ENCODE data around the gene LRRC3C. TPM values are rescaled to one million over a fixed set of nuclear protein-coding genes. Genes with fewer than 3 reads are reported as not detected.
A peak's percentile ranks its signal among the peaks of the same experiment; 100 is the strongest.
"Not testable (repeated sequence)": the region's sequence is repeated elsewhere in the genome, so short reads cannot be mapped to it uniquely, and the experiment has no call there.

LRRC3C gene
- total RNA-seq, 1 experiment from 2014 or later = not detected

DNA sequence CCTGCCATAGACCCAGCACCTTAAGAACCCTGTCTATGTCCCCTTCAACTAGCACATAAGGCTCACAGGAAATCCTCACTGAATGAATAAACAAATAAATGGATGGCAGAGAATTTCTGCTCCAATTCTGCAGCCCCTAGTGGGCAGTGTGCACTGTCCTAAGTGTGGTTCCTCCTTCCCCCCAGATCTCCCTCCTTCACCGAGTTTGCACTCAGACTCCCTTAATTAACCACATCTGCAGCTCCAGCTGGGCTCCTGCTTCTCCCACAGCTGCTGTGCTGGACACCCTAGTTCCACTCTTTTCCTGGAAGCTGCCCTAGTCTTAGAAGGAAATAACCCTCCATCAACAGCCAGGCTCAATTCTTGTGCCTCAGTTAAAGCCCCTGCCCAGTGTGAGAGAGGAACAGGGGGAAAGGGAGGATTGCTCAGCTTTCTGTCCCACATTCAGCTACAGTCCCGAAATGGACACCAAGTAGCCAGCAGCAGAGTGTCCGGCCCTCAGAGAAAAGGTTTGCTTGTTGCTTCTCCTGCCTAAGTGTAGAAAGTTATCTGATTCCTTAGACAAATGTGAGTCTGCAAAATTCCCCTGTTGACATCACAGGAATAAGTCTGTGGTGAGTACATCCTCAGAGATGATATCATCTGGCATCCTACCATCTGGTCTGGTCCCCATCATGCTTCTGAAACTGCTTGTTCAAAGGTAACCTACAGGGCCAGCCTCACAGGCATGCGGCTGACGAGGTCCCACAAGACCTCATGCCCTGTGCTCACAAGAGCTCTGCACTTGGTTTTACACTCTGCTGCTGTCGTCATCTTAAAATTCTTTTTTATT, 12.3 kb downstream of the LRRC3C start:
- in situ Hi-C loops (cut with HindIII; ENCODE audit: low pct_unique_long_range_greater_than_20kb, low sequenced_read_pairs) = no loop called here
- DNase-seq (ENCODE audit: low read depth) = peak; percentile 40

DNA sequence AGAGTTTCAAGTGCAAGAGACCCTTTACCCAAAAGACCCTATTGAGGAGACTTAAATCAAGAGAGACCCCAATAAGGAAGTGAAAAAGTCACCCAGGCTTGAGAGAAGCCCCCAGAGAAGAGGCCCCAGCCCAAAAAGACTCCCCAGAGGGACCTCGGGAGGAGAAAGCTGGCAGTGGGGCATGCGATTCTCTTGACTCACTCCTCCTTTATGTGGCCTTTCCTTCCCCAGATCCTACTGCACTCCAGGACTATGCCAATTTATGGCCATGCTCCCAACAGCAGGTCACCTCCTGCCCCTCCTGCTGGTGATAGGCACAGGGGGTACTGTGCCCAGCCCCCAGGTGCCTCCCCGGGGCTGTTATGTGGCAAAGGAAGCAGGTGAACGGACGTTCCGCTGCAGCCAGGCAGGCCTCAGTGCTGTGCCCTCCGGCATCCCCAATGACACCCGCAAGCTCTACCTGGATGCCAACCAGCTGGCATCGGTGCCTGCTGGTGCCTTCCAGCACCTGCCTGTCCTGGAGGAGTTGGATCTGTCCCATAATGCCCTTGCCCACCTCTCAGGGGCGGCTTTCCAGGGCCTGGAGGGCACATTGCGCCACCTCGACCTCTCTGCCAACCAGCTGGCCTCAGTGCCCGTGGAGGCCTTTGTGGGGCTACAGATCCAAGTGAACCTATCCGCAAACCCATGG, 16.3 kb downstream of the LRRC3C start:
- in situ Hi-C loops (cut with HindIII; ENCODE audit: low pct_unique_long_range_greater_than_20kb, low sequenced_read_pairs) = no loop called here
- DNase-seq (ENCODE audit: low read depth) = no peak

DNA sequence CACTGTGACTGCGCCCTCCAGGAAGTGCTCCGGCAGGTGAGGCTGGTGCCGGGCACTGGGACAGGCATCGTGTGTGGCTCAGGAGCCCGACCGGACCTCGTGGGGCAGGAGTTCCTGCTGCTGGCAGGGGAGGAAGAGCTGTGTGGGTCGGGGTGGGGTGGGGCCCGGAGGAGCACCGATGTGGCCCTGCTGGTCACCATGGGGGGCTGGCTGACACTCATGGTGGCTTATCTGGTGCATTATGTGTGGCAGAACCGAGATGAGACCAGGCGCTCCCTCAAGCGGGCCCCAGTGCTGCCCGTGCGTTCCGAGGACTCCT, 16.8 kb downstream of the LRRC3C start:
- in situ Hi-C loops (cut with HindIII; ENCODE audit: low pct_unique_long_range_greater_than_20kb, low sequenced_read_pairs) = no loop called here
- DNase-seq (ENCODE audit: low read depth) = no peak

DNA sequence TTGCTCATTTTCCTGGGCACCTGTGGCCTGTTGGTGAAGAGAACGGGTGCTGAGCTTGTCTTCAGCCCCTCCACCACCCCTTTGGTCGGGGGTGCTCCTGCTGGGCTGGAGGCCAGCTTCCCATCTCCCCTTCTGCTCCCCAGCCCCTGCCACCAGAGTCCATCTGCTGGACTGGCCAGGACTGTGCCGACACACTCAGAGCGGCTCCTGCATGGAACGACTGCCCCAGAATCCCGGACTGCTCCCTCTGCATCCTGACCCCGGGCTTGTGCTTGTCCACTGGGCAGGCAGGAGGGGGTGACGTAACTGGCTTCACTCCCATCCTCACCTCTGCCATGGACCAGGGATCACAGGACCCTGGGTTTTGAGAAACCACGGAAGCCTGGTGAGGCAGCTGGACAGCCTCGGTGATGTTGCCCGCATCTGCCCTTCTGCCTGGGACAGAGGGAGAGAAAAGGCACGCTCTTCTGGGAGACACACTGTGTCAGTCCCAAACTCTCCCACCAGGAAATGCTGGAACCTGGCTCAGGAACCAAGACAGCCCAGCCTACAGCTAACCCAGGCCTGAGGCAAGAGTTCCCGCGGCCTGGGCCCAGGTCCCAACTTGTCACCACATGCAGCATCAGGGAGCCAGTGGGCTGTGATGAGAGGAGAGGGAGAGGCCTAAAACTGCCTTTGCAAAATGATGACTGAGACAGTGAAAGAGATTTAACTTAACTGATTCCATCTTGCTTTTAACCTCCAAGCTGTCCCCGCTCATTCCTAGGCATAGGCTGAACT, 19.2 kb downstream of the LRRC3C start:
- in situ Hi-C loops (cut with HindIII; ENCODE audit: low pct_unique_long_range_greater_than_20kb, low sequenced_read_pairs) = no loop called here

DNA sequence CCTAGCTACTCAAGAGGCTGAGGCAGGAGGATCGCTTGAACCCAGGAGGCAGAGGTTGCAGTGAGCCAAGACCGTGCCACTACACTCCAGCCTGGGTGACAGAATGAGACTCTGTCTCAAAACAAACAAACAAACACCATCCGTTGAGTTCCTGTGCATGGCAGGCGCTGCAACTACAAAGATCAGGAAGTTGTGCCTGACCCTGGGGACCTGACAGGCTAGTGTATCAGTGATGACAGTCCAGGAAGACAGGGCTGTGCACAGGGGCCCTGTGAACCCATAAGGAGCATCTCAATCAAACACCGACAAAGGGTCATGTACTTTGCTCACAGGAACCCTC, 20.9 kb downstream of the LRRC3C start:
- DNase-seq (ENCODE audit: low read depth); in situ Hi-C loops (cut with HindIII; ENCODE audit: low pct_unique_long_range_greater_than_20kb, low sequenced_read_pairs): not testable (repeated sequence)

More for the DNA sequence above, 19.2 kb downstream of the LRRC3C start:
- DNase-seq (ENCODE audit: low read depth) = no peak

DNA sequence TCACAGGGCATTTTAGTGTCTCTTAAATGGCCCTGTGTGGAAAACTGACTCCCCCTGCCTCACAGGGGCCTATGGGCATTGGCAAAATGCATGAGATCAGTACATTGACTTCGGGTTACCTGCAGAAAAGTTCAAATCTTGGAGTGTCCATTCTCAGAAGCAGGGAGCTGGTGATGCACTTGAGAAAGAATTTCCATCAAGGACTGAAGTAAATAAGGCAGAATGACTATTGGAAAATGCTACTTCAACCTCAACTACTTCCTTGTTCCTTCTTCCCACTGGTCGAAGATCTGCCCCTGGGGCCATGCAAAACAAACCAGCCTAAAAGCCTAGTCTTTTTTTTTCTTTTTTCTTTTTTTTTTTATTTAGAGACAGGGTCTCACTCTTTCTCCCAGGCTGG, 21.5 kb downstream of the LRRC3C start:
- in situ Hi-C loops (cut with HindIII; ENCODE audit: low pct_unique_long_range_greater_than_20kb, low sequenced_read_pairs) = no loop called here
- no peak for DNase-seq (ENCODE audit: low read depth)

DNA sequence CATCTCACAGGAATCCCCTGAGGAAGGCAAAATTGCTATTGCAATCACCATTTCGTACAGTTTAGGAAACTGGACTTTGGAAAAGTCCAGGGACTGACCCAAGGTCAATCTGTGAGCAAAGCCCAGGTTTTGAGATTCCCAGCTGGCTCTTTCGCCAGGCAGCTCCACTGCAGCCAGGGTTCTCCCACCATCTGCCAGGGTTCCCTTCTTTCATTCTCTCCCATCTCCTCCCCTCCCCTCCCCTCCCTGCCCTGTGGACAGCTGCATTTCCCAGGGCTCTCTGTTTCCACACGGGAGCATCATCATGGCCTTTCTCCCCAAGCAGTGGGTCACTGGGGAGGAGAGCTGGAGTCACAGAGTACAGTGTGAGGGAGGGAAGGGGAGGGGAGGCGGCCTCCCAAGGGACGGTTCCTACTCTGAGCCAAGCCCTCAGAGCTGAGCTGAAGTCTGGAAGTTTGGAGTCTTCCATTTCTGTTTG, 23.4 kb downstream of the LRRC3C start:
- in situ Hi-C loops (cut with HindIII; ENCODE audit: low pct_unique_long_range_greater_than_20kb, low sequenced_read_pairs) = no loop called here

DNA sequence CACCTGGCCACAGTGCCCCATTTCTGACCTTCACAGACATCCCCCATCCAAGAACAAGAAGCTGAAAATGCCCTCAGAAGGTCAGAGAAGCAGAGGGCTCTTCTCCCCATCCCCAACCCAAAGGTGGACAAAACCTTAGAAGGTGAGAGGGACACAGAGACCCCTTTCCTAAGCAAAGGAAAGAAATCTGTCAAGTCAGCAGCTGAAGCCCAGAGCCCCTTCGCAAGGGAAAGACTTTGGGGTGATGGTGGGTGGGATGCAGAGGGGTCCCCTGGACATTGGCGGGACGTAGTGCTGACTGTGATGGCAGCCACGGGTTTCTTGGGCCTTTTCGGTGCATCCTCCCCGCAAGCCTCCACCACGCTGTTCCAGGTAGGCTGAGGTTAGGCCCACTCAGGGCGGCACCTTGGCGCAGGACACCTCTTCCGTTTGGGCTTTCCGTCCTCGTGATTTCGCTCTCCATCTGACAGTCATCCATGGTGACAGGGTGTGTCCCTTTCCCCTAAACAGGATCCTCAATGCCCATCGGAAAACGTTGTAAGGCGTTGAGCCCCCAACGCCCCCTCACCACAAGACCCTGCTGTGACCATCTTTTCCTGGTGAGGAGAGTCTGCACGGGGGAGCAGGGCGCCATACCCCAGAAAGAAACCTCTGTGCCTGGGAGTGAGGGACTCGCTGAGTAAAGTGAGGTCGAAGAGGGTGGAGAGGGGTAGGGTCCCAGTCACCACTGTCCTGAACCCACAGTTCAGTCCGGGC, 24.6 kb downstream of the LRRC3C start:
- in situ Hi-C loops (cut with HindIII; ENCODE audit: low pct_unique_long_range_greater_than_20kb, low sequenced_read_pairs) = no loop called here

More for the DNA sequence above, 23.4 kb downstream of the LRRC3C start:
- DNase-seq (ENCODE audit: low read depth) = no peak

DNA sequence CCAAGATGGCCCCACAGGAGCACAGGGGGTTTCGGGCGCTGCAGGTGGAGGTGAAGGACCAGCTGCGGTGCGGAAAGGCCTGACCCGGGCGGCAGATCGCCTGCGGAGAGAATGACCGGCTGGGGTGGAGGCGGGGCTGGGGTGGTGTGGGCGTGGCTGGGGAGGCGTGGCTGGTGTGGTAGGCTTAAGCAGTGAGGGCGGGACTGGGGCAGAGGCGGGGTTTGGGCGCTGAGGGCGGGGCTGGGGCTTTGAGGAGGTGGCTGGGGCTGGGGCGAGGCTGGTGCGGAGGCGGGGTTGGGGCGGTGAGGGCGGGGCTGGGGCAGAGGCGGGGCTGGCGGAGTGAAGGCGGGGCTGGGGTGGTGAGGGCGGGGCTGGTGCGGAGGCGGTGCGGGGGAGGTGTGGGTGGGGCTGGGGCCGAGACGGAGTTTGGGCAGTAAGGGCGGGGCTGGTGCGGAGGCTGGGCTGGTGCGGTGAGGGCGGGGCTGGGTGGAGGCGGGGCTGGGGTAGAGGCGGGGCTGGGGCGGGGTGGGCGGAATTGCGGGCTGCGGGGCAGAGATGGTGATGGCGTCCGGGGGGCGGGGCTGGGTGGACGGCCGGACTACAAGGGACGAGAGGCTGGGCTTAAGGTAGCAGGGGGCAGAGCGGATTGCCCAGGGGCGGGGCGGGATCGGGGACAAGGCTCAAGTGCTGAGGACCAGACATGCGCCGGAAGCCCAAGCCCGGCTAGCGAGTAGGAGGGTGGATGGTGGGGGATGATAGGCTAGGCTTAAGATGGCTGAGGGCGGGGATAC, 25.3 kb downstream of the LRRC3C start:
- in situ Hi-C loops (cut with HindIII; ENCODE audit: low pct_unique_long_range_greater_than_20kb, low sequenced_read_pairs) = no loop called here
- DNase-seq (ENCODE audit: low read depth) = peak; percentile 63

More for the DNA sequence above, 24.6 kb downstream of the LRRC3C start:
- DNase-seq (ENCODE audit: low read depth) = no peak

DNA sequence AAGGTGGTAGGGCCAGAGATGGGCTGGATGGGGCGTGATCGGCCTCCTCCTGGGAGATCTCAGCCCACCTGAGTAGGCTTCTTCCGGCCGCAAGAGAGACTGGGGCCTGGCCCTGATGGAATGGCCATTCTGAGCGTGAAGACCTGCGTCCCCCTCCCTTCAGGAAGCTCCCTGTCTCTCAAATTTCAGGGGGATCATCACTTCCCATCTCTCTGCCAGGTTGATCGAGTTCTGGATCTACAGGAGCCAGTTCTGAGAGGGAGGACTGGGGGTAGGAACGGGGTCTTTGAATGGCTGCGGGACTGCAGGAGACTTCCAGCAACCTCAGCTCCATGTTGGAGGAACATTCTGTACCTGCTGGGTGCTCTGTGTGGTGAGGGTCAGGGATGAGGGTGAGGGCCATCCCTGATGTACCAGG, 25.9 kb downstream of the LRRC3C start:
- DNase-seq (ENCODE audit: low read depth) = peak; percentile 92
- in situ Hi-C loops (cut with HindIII; ENCODE audit: low pct_unique_long_range_greater_than_20kb, low sequenced_read_pairs) = no loop called here

DNA sequence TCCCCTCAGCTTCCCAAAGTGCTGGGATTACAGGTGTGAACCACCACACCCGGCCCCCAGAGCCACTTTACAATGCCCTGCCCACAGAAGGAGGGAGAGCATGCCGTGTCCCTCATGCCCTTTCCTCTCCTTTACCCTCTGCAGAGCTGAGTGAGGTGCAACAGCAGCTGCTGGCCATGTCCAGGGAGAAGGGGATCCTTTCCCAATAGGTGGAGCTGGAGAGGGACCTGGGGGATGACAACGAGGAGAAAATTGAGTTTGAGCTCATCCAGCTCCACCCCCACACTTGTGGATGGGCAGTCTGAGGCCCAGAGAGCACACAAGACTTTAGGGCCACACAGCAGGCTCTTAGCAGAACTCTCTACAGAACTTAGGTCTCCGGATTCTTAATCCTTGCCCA, 27.3 kb downstream of the LRRC3C start:
- DNase-seq (ENCODE audit: low read depth) = no peak
- in situ Hi-C loops (cut with HindIII; ENCODE audit: low pct_unique_long_range_greater_than_20kb, low sequenced_read_pairs) = no loop called here

DNA sequence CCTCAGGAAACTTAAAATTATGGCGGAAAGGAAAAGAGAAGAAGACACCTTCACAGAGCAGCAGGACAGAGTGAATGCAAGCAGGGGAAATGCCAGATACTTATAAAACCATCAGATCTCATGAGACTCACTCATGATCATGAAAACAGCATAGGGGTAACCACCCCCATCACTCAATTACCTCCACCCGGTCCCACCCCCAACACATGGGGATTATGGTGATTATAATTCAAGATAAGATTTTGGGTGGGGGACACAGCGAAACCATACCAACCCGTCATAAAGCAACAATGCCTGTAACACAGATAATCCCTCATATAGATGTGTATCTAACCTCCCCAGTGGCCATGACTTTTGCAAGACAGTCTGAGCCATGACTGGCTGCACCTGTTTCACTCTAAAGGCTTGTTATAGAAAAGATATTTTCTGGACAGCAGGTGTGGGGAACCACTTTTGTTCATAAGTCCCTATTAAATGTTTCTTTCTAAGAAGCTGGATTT, 28.2 kb downstream of the LRRC3C start:
- in situ Hi-C loops (cut with HindIII; ENCODE audit: low pct_unique_long_range_greater_than_20kb, low sequenced_read_pairs) = no loop called here
- DNase-seq (ENCODE audit: low read depth) = no peak

DNA sequence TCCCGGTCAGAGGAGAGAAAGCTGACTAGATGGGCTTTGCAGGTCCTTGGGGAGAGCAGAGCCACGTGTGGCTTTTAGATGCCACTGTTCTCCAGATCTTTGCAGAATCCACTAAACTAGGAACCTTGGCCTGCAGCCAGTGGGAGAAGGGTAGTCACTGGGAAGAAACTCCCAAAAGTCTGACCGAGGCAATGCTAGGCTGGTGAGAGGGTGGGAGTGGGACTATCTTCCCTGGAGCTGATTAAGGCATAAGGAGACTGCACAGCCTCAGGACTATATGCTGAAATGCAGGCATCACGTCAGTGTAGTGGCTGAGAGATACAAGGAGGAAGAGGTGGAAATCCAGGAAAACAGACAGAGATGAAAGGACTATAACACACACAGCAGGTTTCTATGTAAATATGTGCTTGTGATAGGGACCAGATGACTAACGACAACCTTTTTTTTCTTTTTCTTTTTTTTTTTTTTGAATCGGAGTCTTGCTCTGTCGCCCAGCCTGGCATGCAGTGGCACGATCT, 33.1 kb downstream of the LRRC3C start:
- in situ Hi-C loops (cut with HindIII; ENCODE audit: low pct_unique_long_range_greater_than_20kb, low sequenced_read_pairs) = no loop called here
- DNase-seq (ENCODE audit: low read depth) = no peak

DNA sequence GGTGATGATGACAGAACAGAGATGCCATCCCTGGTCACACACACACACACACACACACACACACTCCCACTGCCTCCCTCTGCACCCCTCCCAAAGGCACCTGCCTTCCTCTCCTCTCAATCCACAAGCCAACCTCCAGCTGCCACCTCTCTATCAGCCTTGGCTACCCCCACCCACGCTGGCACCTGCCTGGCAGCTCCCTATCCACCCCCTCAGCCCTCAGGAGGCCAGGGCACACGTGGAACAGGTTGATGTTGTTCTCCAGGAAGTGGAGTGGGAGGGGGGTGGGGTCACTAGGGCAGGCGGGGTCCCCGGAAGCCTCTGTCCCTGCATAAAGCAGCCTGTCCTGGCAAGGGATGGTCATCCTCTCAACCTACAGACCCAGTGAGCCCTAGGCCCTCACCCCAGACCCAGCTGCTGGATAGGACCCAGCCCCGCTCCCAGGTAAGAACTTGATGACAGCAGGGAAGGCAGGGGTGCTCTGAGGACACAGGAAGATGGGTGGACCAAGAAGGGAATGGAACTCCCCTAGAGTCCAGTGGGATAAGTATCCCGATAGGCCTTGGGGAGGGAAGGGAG, 35.2 kb downstream of the LRRC3C start, which contains the start of gene GSDMA:
Gene GSDMA, plus strand, starts transcription at position 363 of the 579 bp plus-strand sequence. CDS start 2,684 bp downstream, outside the sequence.
- no peak for DNase-seq (ENCODE audit: low read depth)
- in situ Hi-C loops (cut with HindIII; ENCODE audit: low pct_unique_long_range_greater_than_20kb, low sequenced_read_pairs) = no loop called here

DNA sequence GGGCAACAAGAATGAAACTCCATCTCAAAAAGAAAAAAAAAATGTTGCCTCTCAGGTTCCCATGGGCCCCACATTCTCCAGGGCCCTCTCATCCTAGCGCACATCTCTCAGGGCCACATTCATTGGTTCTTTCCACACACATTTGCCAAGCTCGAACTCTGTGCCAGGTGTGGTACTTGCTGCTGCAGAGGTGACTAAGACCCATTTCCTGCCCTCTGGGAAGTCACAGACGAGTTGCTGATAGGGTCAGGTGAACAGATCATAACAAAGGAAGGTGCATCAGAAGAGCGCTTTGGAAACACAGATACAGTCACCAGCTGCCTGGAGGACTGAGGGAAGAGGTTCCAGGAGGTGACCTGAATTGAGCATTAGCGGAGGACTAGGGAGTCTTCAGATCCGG, 36.3 kb downstream of the LRRC3C start:
- in situ Hi-C loops (cut with HindIII; ENCODE audit: low pct_unique_long_range_greater_than_20kb, low sequenced_read_pairs) = no loop called here
- no peak for DNase-seq (ENCODE audit: low read depth)

DNA sequence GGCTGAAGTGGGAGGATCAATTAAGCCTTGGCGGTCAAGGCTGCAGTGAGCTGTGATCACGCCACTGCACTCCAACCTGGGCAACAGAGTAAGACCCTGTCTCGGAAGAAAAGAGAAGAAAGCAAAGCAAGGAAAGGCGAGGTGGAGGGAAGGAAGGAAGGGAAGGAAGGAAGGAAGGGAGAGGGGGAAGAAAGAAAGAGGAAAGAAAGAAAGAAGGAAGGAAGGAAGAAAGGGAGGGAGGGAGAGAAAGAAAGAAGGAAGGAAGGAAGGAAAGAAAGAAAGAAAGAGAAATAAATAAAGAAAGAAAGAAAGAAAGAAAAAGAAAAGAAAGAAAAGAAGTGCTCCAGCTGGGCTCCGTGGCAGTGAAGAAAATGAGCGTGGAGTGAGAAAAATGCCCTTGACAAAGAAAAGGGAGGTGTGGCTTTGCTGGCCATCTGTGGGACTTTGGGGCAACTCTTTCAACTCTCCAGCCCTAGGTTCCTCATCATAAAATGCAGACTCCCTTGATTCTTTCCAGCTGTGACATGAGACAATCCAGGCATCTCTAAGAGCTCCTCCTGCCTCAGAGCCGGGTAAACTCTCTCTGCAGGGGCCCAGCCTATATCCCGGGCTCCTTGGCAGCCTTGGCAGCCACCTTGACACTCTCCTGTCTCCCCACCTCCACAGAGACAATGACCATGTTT, 37.6 kb downstream of the LRRC3C start:
- no peak for DNase-seq (ENCODE audit: low read depth)
- in situ Hi-C loops (cut with HindIII; ENCODE audit: low pct_unique_long_range_greater_than_20kb, low sequenced_read_pairs) = no loop called here
